ENCODE results near the gene ZC3H10.

DNA sequence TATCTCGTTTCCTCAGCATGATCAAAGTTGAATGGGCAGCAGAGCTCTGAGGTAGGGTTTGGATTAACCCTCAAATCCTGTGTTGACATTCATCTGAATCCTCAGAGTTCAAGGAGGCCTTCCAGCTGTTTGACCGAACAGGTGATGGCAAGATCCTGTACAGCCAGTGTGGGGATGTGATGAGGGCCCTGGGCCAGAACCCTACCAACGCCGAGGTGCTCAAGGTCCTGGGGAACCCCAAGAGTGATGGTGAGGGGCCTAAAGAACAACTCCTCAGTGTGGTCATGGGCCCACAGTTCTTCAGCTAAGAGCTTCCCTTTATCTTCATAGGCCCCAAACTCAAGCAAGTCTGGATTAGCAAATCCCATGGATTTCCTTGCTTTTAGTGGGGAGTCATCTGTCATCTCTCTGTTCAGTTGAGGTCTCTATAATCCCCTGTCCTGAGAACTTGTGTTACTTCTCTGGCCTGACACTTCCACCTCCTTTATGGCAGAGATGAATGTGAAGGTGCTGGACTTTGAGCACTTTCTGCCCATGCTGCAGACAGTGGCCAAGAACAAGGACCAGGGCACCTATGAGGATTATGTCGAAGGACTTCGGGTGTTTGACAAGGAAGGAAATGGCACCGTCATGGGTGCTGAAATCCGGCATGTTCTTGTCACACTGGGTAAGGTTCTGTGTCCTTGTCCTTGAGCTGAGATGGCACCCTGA is 41.6 kb downstream of the ZC3H10 start:
- TF ChIP-seq, protein P1, sequence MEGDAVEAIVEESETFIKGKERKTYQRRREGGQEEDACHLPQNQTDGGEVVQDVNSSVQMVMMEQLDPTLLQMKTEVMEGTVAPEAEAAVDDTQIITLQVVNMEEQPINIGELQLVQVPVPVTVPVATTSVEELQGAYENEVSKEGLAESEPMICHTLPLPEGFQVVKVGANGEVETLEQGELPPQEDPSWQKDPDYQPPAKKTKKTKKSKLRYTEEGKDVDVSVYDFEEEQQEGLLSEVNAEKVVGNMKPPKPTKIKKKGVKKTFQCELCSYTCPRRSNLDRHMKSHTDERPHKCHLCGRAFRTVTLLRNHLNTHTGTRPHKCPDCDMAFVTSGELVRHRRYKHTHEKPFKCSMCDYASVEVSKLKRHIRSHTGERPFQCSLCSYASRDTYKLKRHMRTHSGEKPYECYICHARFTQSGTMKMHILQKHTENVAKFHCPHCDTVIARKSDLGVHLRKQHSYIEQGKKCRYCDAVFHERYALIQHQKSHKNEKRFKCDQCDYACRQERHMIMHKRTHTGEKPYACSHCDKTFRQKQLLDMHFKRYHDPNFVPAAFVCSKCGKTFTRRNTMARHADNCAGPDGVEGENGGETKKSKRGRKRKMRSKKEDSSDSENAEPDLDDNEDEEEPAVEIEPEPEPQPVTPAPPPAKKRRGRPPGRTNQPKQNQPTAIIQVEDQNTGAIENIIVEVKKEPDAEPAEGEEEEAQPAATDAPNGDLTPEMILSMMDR (conservative IDR thresholded peaks at IDR 0.05; ENCODE audit: low read depth, low read length): no peak
- TF ChIP-seq EZH2 (IDR thresholded peaks at IDR 0.05; ENCODE audit: low read length, unreplicated experiment): no peak
